K562 (cell line): Measurements from ENCODE around the gene RASGEF1C. TPM values are rescaled to one million over a fixed set of nuclear protein-coding genes. Genes with fewer than 3 reads are reported as not detected.

Source experiments
- CBFA2T3 ChIP-seq: fragments of 450-650 bp; IDR thresholded peaks from 2 replicates; pipeline ENCODE4 v1.6.1; 2017
- CBX8 ChIP-seq: fragments of 200-600 bp; sonication (generic); IDR thresholded peaks from 2 replicates; pipeline ENCODE4 v1.6.1; 2012; ENCODE audit warnings: borderline replicate concordance, mixed run types, low read depth, mild to moderate bottlenecking, moderate library complexity, mixed read lengths, low read length, control low read depth, inconsistent platforms; ENCODE audit not compliant: poor library complexity, severe bottlenecking; ENCODE audit errors: extremely low read depth
- CCNT2 ChIP-seq: IDR thresholded peaks from 2 replicates; pipeline ENCODE4 v1.6.1; 2011; ENCODE audit warnings: borderline replicate concordance, low read depth, mild to moderate bottlenecking, moderate library complexity, mixed read lengths, low read length; ENCODE audit not compliant: insufficient read length; ENCODE audit errors: extremely low read depth
- HLTF ChIP-seq: fragments of 450-650 bp; IDR thresholded peaks from 2 replicates; pipeline ENCODE4 v1.6.1; 2016
- HNRNPK ChIP-seq: fragments of 200-400 bp; formaldehyde crosslinking; IDR thresholded peaks from one replicate; pipeline ENCODE4 v1.6.1; 2018; ENCODE audit warnings: mild to moderate bottlenecking, low read depth, low read length; ENCODE audit not compliant: poor library complexity, severe bottlenecking
- JUND ChIP-seq, 2 experiments: IDR thresholded peaks; 2 replicates in 1 of 2; 3 replicates in 1 of 2; pipeline ENCODE4 v1.6.1; 2011; ENCODE audit warnings: borderline replicate concordance in 2 of 2, low read depth in 2 of 2, low read length in 2 of 2, improper control_type of control experiment in 1 of 2, missing biosample characterization in 1 of 2, missing genetic modification characterization in 1 of 2, missing genetic modification reagents in 1 of 2
- MAX ChIP-seq: sonication (generic); formaldehyde crosslinking; IDR thresholded peaks from 2 replicates; pipeline ENCODE4 v1.9.0; 2022; ENCODE audit warnings: mild to moderate bottlenecking, missing genetic modification reagents
- MNT ChIP-seq, 2 experiments: fragments of 450-650 bp; conservative IDR thresholded peaks; 2 replicates each; pipeline ENCODE4 v1.6.1; 2017; ENCODE audit warnings: mild to moderate bottlenecking in 2 of 2, moderate library complexity in 2 of 2
- RBM15 ChIP-seq: fragments of 200-400 bp; formaldehyde crosslinking; IDR thresholded peaks from 2 replicates; pipeline ENCODE4 v1.6.1; 2018; ENCODE audit warnings: mild to moderate bottlenecking, low read length, moderate library complexity; ENCODE audit not compliant: insufficient read depth
- TARDBP ChIP-seq: fragments of 450-650 bp; IDR thresholded peaks from 2 replicates; pipeline ENCODE4 v1.6.1; 2016
- TCFL5 ChIP-seq: fragments of 250-450 bp; sonication (Bioruptor Pico); conservative IDR thresholded peaks from 2 replicates; pipeline ENCODE4 v1.6.1; 2021; ENCODE audit warnings: mild to moderate bottlenecking, moderate library complexity, matching md5 sums
- TOE1 ChIP-seq, 2 experiments: fragments of 450-650 bp in 1 of 2; sonication (generic) in 1 of 2; formaldehyde crosslinking in 1 of 2; IDR thresholded peaks; 2 replicates each; pipeline versions ENCODE4 v1.7.1 to v1.8.0; 2016 to 2022; ENCODE audit warnings: borderline replicate concordance in 2 of 2, mild to moderate bottlenecking in 2 of 2, antibody characterized with exemption in 1 of 2, inconsistent platforms in 1 of 2, low read depth in 1 of 2, missing genetic modification reagents in 1 of 2, moderate library complexity in 1 of 2
- U2AF2 ChIP-seq: fragments of 200-400 bp; formaldehyde crosslinking; optimal IDR thresholded peaks from 2 replicates; pipeline ENCODE3; 2017; ENCODE audit warnings: low read depth, mild to moderate bottlenecking, low read length
- XRCC4 ChIP-seq: IDR thresholded peaks from one replicate; pipeline ENCODE4 v1.6.1; 2011; ENCODE audit not compliant: insufficient read depth, insufficient read length; ENCODE audit errors: extremely low read depth
- ZKSCAN8 ChIP-seq: fragments of 200-800 bp; sonication (Bioruptor generic); IDR thresholded peaks from 2 replicates; pipeline ENCODE4 v1.6.1; 2016; ENCODE audit warnings: missing genetic modification characterization, missing compliant biosample characterization
- ZNF165 ChIP-seq: fragments of 250-450 bp; sonication (Bioruptor Pico); IDR thresholded peaks from 2 replicates; pipeline ENCODE4 v1.4.0; 2020; ENCODE audit warnings: borderline replicate concordance
- ZNF507 ChIP-seq: conservative IDR thresholded peaks from 2 replicates; pipeline ENCODE4 v1.6.1; 2017; ENCODE audit warnings: missing genetic modification characterization, missing compliant biosample characterization
- ZNF609 ChIP-seq: sonication (generic); formaldehyde crosslinking; IDR thresholded peaks from 2 replicates; pipeline ENCODE4 v1.8.1; 2023; ENCODE audit warnings: missing genetic modification reagents, mild to moderate bottlenecking, borderline replicate concordance
- ZNF766 ChIP-seq: fragments of 200-800 bp; sonication (Bioruptor generic); conservative IDR thresholded peaks from 2 replicates; pipeline ENCODE4 v1.6.1; 2016; ENCODE audit warnings: missing genetic modification characterization, missing compliant biosample characterization
- polyA plus RNA-seq, 8 experiments: library from polyadenylated mRNA; depleted of rRNA in 4 of 8; stranded (reverse) in 5 of 8; unstranded in 3 of 8; fragments of >200 nt; fragmentation: Nextera tagmentation in 2 of 8; fragmentation: Illumina TruSeq in 1 of 8; extraction: Ambion mirVana in 2 of 8; extraction: Trizol in 1 of 8; gene quantifications; 2 replicates each; pipeline versions ENCODE4 v1.2.1 to v1.2.3, GENCODE V29; 2011 to 2014; ENCODE audit warnings: inconsistent platforms in 1 of 8, missing spikeins in 1 of 8
- total RNA-seq, 7 experiments: library from RNA; depleted of rRNA in 6 of 7; stranded (reverse); fragments of >200 nt in 6 of 7; fragmentation: Illumina TruSeq in 2 of 7; extraction: Trizol in 2 of 7; gene quantifications; 2 replicates each; pipeline versions ENCODE4 v1.2.1 to v1.2.3, GENCODE V29; 2011 to 2021; ENCODE audit warnings: low replicate concordance in 1 of 7

The RASGEF1C gene
- total and polyA plus RNA-seq, 9 of the 15 experiments (the other 6 are each of a cell fraction or from before 2014, with no cell fraction given): 0.04 to 1.1 (median 0.21) TPM; not detected in 4

GRCh38 chr5:180093651-180094382 lies 115.2 kb downstream of the RASGEF1C start (continued):
- TF ChIP-seq XRCC4: no peak
- TF ChIP-seq CCNT2: peak; percentile 66
- peak; percentile 86 for TF ChIP-seq JUND (IDR thresholded peaks at IDR 0.05; ENCODE audit: borderline replicate concordance, low read depth, low read length)
- peak; percentile 75; the same call in 2 of the 3 replicates for TF ChIP-seq JUND (tag; IDR thresholded peaks at IDR 0.05; ENCODE audit: borderline replicate concordance, low read depth, low read length)
- no peak for TF ChIP-seq HNRNPK
- peak; percentile 47 to 72; a peak in 3 of 4 replicates for TF ChIP-seq MNT (conservative IDR thresholded peaks at IDR 0.05)
- no peak for TF ChIP-seq RBM15
- TF ChIP-seq ZKSCAN8 (CRISPR knock-in tag): peak; percentile 62; the same call in 1 of the 2 replicates
- peak; percentile 93 for TF ChIP-seq TARDBP
- no peak; the same call in 1 of the 2 replicates for TF ChIP-seq TCFL5 (CRISPR knock-in tag)
- TF ChIP-seq MAX (CRISPR knock-in tag): peak; percentile 27
- no peak for TF ChIP-seq ZNF165
- peak; percentile 70; the same call in 1 of the 2 replicates for TF ChIP-seq ZNF609 (CRISPR knock-in tag)
- TF ChIP-seq ZNF766 (CRISPR knock-in tag): peak; percentile 96
- no peak for TF ChIP-seq CBX8
- no peak for TF ChIP-seq U2AF2
- TF ChIP-seq TOE1 (IDR thresholded peaks at IDR 0.05; ENCODE audit: borderline replicate concordance): peak; percentile 88
- no peak for TF ChIP-seq TOE1 (CRISPR knock-in tag; IDR thresholded peaks at IDR 0.05; ENCODE audit: borderline replicate concordance, low read depth)
- no peak for TF ChIP-seq ZNF507 (tag)
- TF ChIP-seq HLTF: no peak
- TF ChIP-seq CBFA2T3: peak; percentile 98
